GM21360 (cell line): ENCODE measurements around the gene BACH1.
"Not testable (repeated sequence)": the region's sequence is repeated elsewhere in the genome, so short reads cannot be mapped to it uniquely, and the experiment has no call there.

Experiments used
- ATAC-seq: cut with Tn5 transposase; IDR thresholded peaks from one replicate; pipeline ENCODE4 v1.9.1; 2021; ENCODE audit warnings: mild to moderate bottlenecking, moderate library complexity; ENCODE audit not compliant: unreplicated experiment

The BACH1 gene

DNA sequence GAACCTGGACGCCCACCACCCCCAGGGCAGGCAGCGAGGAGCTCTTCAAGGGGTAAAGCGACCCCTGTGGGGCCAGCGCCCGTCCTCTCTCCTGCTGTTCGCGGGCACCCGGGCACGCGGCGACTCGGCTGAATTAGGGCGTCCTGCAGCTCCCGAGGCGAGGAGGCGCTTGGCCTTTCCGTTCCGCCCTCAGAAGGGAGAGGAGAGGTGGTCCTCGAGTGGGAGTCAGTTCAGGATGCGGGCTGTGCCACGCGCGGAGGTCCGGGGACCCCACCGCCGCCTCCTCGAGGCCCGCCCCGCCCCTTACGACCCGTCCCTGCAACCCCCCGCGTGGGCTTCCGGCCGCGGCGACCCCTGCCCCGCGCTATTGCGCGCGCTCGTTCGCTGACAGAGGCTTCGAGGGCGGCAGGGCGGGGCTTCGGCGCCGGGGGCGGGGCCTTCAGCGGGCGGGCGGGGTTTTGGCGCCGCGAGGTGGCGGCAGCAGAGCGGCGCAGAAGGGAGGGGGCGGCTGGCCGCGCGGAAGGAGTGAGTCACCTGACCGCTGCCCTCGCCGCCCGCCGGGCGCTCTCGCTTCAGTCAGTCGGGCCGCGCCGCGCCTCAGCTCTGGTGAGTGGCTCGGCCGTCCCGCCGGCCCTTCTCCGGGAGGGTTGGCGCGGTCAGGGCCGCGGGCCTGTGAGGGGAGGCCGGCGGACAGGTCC, at the start of gene BACH1:
Gene BACH1, plus strand, starts transcription at position 575 of the 698 bp plus-strand sequence. CDS start 22,359 bp downstream, outside the sequence.
- ATAC-seq, result peak; percentile 41

DNA sequence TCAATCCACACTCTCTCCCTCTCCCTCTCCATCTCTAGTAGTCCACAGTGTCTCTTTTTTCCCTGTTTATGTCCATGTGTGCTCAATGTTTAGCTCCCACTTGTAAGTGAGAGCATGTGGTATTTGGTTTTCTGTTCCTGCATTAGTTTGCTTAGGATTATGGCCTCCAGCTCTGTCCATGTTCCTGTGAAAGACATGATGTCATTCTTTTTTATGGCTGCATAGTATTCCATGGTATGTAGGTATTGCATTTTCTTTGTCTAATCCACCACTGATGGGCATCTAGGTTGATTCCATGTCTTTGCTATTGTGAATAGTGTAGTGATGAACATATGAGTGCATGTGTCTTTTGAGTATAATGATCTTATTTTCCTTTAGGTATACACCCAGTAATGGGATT, 49.4 kb upstream of the BACH1 start:
- not testable (repeated sequence) for ATAC-seq

DNA sequence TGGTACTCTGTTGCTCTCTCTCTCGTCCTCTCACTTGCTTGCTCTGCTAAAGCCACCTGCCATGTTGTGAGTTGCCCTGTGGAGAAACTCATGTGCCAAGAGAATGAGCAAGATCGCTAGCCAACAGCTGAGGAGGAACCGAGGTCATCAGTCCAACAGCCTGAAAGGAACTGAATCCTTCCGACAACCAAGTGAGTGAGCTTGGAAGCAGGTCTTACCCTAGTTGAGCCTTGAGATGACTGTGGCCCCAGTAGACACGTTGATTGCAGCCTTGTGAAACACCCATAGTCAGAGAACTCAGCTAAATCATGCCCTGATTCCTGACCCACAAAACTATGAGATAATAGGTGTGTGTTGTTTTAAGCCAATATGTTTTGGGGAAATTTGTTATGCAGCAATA, 48.1 kb upstream of the BACH1 start:
- no peak for ATAC-seq

DNA sequence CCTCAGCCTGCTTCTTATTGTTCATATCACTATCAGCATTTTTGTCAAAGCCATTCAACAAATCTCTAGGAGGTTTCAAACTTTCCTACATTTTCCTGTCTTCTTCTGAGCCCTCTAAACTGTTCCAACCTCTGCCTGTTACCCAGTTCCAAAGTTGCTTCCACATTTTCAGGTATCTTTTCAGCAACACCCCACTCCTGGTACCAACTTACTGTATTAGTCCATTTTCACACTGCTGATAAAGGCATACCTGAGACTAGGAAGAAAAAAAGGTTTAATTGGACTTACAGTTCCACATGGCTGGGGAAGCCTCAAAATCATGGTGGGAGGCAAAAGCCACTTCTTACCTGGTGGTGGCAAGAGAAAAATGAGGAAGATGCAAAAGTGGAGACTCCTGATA, 44.9 kb upstream of the BACH1 start:
- ATAC-seq, result not testable (repeated sequence)

DNA sequence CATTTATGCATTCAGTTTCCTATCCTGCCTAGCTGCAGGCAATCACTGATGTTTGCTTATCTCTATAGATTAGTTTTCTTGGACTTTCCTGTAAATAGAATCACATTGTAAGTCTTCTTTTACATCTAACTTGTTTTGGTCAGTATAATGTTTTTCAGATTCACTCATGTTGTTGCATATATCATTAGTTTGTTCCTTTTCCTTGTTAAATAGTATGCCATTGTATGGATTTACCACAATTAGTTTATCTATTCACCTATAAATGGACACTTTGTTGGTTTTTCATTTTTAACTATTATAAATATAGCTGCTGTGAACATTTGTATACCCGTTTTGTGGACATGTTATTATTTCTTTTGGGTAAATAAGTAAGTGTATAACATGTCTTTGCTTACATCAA, 44.2 kb upstream of the BACH1 start:
- no peak for ATAC-seq

DNA sequence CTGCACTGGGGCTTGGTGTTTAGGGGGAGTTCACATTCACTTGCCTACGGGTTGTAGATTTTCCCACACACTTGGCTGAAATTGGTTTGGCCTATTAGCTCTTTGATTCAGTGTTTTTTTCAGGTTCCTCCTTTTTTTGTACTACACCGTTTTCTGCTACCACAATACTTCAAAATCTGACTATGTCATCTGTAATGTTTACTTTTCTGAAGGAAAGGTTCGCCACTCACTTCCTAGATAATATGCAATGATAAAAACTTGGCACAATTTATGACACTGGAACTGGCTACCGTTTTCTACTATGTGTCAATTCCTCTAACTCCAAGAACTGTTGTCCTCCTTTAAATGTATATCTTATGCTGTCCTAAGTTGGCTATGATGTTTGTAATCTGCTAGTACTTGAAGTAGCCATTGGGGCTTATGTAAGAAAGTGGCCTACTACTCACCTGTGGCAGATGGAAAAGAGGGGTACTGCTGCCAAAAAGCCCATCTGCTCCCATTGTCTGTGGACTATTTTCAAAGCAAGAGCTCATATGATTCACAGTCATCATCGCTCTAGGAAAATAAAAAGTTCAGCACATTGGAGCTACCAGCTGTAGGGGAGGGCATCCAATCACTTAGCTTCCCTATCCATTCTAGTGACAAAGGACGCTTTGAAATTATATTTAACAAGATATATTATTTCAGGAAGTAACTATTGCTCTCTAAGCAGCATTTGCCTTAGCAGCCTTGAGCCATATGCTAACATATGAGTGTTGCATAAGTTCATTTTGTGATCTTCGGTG, 42.4 kb upstream of the BACH1 start:
- ATAC-seq, result no peak

DNA sequence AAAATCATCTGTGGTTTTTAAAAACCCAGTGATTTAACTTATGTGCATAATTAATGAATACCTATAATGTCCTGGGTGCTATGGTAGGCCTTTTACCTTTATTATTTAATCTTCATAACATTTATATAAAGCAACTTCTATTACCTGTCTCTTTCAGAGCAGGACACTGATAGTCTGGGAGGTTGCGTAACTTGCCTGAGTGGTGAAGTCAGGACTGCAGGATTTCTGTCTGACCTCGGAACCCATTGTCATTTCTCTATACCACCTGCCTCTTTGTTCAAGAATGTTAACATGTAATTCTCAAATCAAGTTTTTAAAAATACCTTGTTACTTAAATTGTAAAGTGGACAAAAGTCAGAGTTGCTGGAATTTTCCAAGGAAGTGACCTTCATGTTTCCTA, 41.0 kb upstream of the BACH1 start:
- ATAC-seq, result no peak

DNA sequence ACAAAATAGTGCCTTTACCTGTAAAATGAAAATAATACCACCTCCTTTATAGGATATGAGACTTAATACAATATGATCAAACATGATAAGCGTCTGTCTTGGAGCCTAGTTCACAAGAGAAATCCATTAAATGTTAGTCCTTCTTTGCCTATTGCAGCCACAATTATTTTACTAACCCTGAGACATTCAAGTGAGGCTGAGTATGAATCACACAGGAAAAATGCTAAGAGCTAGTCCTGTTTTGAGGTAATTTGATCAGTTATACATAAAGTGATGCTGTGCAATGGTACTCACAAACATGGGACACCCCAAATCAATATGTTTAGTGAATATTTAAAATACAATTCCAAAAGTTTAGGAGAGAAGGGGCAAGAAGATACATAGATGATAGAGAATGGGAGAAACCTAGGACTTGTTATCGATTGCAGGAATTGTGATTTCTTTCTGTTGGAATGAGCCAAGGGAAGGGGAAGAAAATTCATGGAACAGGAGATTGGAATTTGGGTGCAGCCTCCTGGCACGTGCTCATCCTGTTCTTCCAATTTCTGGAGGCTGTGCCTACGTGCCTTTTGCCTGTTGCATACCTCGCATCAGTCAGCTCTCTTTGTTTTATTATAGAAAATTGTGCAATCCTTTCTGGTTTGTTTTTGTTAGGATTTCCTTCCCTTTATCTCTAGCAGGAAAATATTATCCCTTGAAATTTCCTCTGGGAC, 39.9 kb upstream of the BACH1 start:
- no peak for ATAC-seq

DNA sequence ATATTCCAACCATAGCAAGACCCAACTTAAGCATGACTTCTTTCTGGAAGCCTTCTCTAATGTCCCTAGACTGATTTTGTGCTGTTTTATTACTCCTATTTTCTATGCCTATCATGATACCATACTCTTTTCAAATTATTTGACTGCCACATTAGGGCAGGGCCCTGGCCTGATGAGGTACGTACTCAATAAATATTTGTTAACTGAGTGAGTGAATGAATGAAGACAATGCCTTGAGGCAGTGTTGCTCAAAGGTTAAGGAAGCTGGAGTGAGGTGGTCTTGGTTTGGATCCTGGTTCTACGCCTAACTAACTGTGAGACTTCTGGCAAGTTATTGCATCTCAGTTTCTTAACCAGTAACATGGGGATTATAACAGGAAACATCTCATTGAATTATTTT, 38.3 kb upstream of the BACH1 start:
- no peak for ATAC-seq

DNA sequence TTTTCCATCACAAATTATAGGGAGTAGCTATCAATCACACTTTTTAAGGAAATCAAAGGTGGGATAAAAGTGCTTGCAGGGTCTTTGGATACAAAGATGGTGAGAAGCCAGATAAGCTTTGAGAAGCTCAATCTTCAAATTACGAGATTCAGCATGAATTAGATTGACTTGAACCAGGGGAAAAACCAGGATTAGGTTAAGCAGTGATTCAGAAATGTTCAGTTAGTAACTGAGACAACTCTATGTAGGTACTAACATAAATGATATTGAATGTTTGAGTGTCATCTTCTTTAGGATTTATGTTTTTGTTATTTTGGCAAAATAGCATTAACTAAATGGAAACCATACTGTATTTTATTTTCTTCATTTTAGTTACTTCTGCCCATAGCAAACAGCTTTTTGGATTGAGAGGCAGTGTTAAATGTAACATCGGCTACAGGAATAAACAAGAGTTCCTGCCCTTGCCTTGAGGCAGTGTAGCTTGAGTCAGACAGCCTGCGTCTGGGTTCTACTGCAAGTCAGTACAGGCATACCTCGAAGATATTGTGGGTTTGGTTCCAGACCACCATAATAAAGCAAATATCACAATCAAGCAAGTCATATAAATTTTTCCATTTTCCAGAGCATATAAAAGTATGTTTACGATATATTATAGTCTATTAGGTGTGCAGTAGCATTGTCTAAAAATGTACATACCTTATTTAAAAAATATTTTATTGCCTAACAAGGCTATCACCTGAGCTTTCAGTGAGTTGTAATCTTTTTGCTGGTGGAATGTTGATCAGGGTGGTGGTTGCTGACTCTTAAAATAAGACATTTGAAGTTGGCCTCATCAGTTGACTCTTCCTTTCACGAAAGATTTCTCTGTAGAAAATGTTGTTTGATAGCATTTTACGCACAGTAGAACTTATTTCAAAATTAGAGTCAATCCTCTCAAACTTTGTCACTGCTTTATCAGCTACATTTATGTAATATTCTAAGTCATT, 36.9 kb upstream of the BACH1 start:
- no peak for ATAC-seq

DNA sequence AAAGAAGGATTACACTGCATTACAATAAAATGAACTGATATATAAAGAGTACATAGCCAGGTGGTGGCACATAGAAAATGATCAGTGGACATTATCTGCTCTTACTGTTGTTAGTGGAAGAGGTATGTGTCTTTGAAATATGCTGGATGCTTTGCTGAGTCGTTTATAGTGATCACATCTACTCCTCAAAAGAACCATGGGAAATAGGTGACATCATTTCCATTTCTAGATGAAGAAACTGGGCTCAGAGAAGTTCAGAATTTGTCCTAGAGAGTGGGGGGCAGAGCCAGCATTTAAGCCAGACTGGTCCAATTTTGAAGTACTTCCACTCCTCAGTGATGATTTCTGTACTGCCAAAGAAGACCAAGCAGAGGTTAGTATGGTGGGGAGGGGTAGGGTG, 34.0 kb upstream of the BACH1 start:
- no peak for ATAC-seq

DNA sequence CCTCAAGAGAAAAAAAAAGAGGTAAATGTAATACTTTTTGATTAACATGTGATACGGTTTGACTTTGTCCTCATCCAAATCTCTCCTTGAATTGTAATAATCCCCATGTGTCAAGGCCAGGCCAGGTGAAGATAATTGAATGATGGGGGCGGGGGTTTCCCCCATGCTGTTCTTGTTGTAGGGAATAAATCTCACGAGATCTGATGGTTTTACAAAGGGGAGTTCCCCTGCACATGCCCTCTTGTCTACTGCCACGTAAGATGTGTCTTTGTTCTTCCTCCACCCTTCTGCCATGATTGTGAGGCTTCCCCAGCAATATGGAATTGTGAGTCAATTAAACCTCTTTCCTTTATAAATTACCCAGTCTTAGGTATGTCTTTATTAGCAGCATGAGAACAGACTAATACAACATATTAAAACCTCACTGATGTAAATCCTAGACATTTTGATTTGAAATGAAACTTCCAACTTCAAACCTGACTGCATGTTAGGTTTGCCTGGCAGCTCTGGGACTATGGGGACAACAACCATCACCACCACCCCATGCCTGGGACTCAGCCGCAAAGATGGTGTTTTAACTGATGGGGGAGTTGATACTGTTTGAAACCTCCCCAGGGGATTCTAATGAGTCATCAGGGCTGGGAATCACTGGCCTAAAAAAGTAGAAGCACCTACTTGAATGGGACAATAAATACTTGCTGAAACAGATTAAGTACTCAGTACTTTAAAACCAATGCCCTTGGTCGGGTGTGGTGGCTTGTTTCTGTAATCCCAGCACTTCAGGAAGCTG, 32.8 kb upstream of the BACH1 start:
- ATAC-seq, result peak; percentile 70

DNA sequence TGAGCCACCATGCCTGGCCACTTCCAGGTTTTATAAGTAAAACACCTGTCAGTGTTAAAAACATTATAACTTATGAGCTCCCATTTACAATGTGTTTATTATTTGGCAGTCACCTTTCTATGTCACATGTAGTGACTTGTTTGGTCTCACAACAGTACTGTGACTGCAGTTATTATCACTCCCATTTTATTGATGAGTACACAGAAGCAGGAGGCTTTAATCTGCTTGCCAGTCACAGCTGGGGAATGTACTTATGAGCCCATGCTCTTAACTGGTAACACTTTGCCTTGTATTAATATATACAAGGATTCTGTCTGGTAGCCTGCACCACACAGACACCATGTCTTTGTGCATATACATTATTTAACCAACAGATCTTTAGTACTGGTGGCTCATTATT, 31.1 kb upstream of the BACH1 start:
- no peak for ATAC-seq

DNA sequence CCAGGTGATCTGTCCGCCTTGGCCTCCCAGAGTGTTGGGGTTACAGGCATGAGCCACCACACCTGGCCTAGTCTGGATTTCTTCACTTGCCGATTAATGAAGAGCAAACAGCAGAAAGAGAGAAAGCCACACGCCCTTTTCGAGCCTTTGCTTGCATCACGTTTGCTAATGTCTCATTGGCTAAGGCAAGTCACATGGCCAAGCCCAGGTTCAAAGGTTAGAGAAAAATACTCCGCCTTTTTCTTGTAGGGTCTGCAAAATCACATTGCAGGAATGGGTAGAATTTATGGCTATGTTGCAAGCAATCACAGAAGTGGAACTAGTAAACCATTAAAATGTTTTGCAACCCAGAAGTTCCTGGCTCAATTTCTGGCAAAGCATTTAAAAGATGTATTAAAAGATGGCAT, 26.8 kb upstream of the BACH1 start:
- no peak for ATAC-seq

DNA sequence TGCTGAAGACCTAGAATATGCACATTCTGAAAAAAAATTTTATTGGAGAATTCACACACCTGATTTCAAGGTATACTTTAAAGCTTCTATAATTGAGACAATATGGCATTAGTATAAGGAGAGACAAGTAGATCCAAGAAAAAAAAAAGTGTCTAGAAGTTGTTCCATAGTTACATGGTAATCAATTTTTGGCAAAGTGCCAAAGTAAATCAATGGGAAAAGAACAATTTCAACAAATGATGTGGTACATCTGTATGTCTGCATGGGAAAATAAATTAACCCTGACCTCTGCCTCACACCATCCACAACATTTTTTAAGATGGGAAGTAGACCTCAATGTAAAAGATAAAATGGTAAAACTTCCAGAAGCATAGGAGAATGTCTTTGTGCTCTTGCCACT, 21.3 kb upstream of the BACH1 start:
- ATAC-seq, result no peak

DNA sequence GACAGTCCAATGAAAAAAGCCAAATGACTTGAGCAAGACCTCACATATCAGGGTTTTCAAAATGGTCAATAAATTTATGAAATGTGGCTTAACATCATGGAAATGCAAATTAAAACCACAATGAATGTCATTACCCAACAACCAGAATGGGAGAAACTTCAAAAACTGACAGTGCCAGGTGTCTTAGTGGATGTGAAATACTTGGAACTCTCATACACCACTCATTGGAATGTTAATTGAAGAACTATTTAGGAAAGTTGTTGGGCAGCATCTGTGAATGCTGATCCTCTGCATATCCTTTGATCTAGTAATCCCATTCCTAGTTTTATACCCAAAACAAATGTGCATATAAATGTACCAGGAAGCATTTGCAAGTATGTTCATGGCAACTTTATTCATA, 19.2 kb upstream of the BACH1 start:
- no peak for ATAC-seq

DNA sequence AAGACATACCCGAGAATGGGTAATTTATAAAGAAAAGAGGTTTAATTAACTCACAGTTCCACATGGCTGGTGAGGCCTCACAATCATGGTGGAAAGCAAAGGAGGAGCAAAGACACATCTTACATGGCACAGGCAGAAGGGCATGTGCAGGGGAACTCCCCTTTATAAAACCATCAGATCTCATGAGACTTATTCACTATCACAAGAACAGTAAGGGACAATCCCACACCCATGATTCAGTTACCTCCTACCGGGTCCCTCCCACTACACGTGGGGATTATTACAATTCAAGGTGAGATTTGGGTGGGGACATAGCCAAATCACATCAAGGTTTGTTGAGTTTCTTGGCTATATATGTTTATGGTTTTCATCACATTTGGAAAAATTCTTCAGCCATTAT, 16.9 kb upstream of the BACH1 start:
- not testable (repeated sequence) for ATAC-seq

DNA sequence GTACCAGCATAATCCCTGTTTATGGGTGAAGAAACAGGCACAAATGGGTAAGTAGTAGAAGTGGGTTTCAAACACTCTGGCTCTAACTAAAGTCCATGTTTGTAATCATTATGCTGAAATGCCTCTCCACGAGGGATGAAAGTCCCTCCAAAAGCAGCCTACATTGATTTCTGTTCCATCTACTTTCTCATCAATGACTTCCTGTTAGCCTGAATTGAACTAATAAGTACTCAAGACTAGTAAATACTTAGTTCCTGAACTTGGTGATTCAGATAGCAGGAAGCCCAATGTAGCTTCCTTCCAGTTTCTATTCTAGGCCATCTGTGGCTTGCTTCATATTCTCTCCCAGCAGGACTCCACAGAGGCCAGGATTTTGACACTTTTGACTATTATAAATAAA, 11.3 kb upstream of the BACH1 start:
- ATAC-seq, result no peak

DNA sequence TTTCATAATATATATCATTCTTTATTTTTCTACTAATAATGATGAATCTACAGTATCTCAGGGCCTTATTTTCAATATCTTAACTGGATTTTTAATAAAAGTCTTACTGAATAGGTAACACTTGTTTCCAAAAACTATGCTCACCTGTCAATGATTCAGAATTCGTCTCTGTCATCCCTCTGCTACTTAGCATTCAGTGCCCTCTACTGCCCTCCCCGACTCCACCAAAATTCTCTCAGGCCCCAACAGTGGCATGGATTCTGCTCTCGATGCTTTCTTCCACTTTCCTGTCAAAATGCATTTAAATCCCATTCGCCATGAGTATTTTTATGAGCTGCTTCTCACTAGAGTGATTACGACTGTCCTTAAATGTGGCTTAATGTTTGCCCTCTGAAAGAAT, 10.5 kb upstream of the BACH1 start:
- no peak for ATAC-seq

DNA sequence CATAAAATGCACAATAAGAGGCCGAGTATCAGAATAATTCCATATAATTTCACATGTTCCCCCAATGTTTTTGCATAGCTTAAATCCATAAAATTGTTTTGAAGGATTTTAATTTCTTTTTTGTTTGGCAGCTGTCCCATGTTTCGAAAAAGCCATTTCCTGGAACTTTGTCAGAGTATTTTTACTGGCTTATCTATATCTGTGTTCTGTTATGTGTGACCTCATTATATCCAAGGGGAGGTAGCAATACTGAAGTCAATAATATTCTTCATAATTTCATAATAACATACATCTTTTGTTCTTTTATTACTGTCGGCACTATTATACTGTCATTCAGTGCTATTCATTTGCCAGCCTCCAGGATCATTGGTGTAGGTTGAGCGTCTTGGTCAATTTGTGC, 9.4 kb upstream of the BACH1 start:
- ATAC-seq, result no peak
